GM12878 (cell line): Measurements from ENCODE around the gene CYTH2. TPM values are rescaled to one million over a fixed set of nuclear protein-coding genes. Genes with fewer than 3 reads are reported as not detected.

Experiments
- ATAC-seq: fragments of 200-7000 bp; cut with Tn5 transposase; 3 replicates; pipeline ENCODE4 v1.9.1; 2020; ENCODE audit warnings: mild to moderate bottlenecking, moderate library complexity
- BruUV-seq: library from RNA; stranded (reverse); fragments of 400-500 nt; replicated peaks from 2 replicates; lab custom pipeline; 2021; lab: Mats Ljungman, UMichigan
- CTCF ChIA-PET: fragments of 300-600 bp; sonication (Branson Sonifier 250); formaldehyde crosslinking; extraction: SDS; loops from one replicate; lab custom pipeline; 2021; ENCODE audit warnings: inconsistent platforms; lab: Yijun Ruan, JAX
- POLR2A ChIA-PET: fragments of 350-600 bp; formaldehyde crosslinking; extraction: SDS; loops from one replicate; lab custom pipeline; 2021; ENCODE audit warnings: inconsistent platforms; lab: Charles Lee
- RAD21 ChIA-PET: fragments of 300-600 bp; sonication (Branson Sonifier 250); formaldehyde crosslinking; loops from one replicate; lab custom pipeline; 2023; ENCODE audit warnings: antibody characterized with exemption; ENCODE audit not compliant: unreplicated experiment; lab: Charles Lee
- SMC1A ChIA-PET: fragments of 300-600 bp; sonication (Branson Sonifier 250); formaldehyde crosslinking; loops from one replicate; lab custom pipeline; 2023; ENCODE audit not compliant: unreplicated experiment, uncharacterized antibody; lab: Charles Lee
- DNase-seq: peaks from one replicate; pipeline ENCODE4 v3.0.0-alpha.2; 2011; ENCODE audit warnings: low read depth, low spot score
- FAIRE-seq: peaks from 3 replicates; lab custom pipeline; 2011; peaks lifted over from hg19 to GRCh38; lab: Jason Lieb, UNC
- H2AFZ ChIP-seq: 2 replicates; pipeline ENCODE4 v1.6.0; 2011; ENCODE audit warnings: low read depth, low read length, control low read depth; ENCODE audit not compliant: control insufficient read depth
- H3K27ac ChIP-seq: 2 replicates; pipeline ENCODE4 v1.5.1; 2011; ENCODE audit warnings: control low read depth; ENCODE audit not compliant: control insufficient read depth, insufficient read depth
- H3K27me3 ChIP-seq, 2 experiments: replicated peaks in 1 of 2; 2 replicates each; pipeline versions ENCODE4 v1.6.0 to v1.6.1; 2011; ENCODE audit warnings: low read length in 1 of 2; ENCODE audit not compliant: control insufficient read depth in 2 of 2, insufficient read depth in 2 of 2
- H3K36me3 ChIP-seq, 2 experiments: 2 replicates each; pipeline ENCODE4 v1.5.1; 2011; ENCODE audit warnings: low read length in 1 of 2; ENCODE audit not compliant: control insufficient read depth in 2 of 2, insufficient read depth in 2 of 2
- H3K4me1 ChIP-seq: 2 replicates; pipeline ENCODE4 v1.6.1; 2011; ENCODE audit warnings: mild to moderate bottlenecking, low read length, moderate library complexity, mixed read lengths; ENCODE audit not compliant: control insufficient read depth, insufficient read depth
- H3K4me2 ChIP-seq: 2 replicates; pipeline ENCODE4 v1.6.0; 2011; ENCODE audit warnings: control low read depth; ENCODE audit not compliant: control insufficient read depth, insufficient read depth
- H3K4me3 ChIP-seq: fragments of 200-600 bp; sonication (generic); 2 replicates; pipeline ENCODE4 v1.5.1; 2016
- H3K79me2 ChIP-seq: 2 replicates; pipeline ENCODE4 v1.6.0; 2011; ENCODE audit warnings: low read length; ENCODE audit not compliant: control insufficient read depth, insufficient read depth
- H3K9ac ChIP-seq: 2 replicates; pipeline ENCODE4 v1.8.0; 2011; ENCODE audit warnings: low read length, control low read depth, mixed read lengths; ENCODE audit not compliant: control insufficient read depth, insufficient read depth
- H3K9me3 ChIP-seq: replicated peaks from 3 replicates; pipeline ENCODE4 v1.5.1; 2011; ENCODE audit warnings: mild to moderate bottlenecking, low read length; ENCODE audit not compliant: control insufficient read depth, insufficient read depth
- H4K20me1 ChIP-seq: 2 replicates; pipeline ENCODE4 v1.6.0; 2011; ENCODE audit not compliant: control insufficient read depth, insufficient read depth
- BCLAF1 ChIP-seq: fragments of 450-650 bp; IDR thresholded peaks from 2 replicates; pipeline ENCODE4 v1.6.1; 2017; ENCODE audit warnings: antibody characterized with exemption, mild to moderate bottlenecking, moderate library complexity
- CREB1 ChIP-seq: IDR thresholded peaks from 2 replicates; pipeline ENCODE4 v1.6.1; 2012; ENCODE audit warnings: low read depth, mild to moderate bottlenecking, inconsistent platforms
- HDAC6 ChIP-seq: fragments of 200-600 bp; sonication (generic); IDR thresholded peaks from one replicate; pipeline ENCODE4 v1.8.0; 2017; ENCODE audit warnings: antibody characterized with exemption; ENCODE audit not compliant: unreplicated experiment
- NFYB ChIP-seq: IDR thresholded peaks from 2 replicates; pipeline ENCODE4 v1.6.1; 2011; ENCODE audit warnings: low read depth, mild to moderate bottlenecking, low read length, improper control_type of control experiment, moderate library complexity; ENCODE audit not compliant: insufficient read depth
- PAX8 ChIP-seq: fragments of 450-650 bp; IDR thresholded peaks from 2 replicates; pipeline ENCODE4 v1.6.1; 2017; ENCODE audit warnings: mild to moderate bottlenecking, moderate library complexity
- POLR2A ChIP-seq: IDR thresholded peaks from 2 replicates; pipeline ENCODE4 v1.6.1; 2011; ENCODE audit warnings: low read depth, mild to moderate bottlenecking, low read length
- POLR2AphosphoS5 ChIP-seq: IDR thresholded peaks from 2 replicates; pipeline ENCODE4 v1.6.1; 2011; ENCODE audit warnings: mild to moderate bottlenecking, low read length, inconsistent platforms
- REST ChIP-seq: IDR thresholded peaks from 2 replicates; pipeline ENCODE4 v1.6.1; 2012; ENCODE audit warnings: mild to moderate bottlenecking, low read depth, low read length
- SMAD5 ChIP-seq: IDR thresholded peaks from 2 replicates; pipeline ENCODE4 v1.6.1; 2016; ENCODE audit warnings: antibody characterized with exemption, low read depth
- SRF ChIP-seq, 2 experiments: IDR thresholded peaks; 2 replicates each; pipeline ENCODE4 v1.6.1; 2011; ENCODE audit warnings: low read depth in 2 of 2, low read length in 2 of 2, mild to moderate bottlenecking in 1 of 2, moderate library complexity in 1 of 2
- WGBS: methylation state at CpG from one replicate; pipeline ENCODE4 v1.1.6; 2016; ENCODE audit warnings: low lambda C conversion rate; ENCODE audit not compliant: insufficient replicate concordance, insufficient coverage; ENCODE audit errors: missing lambda C conversion rate; 5-methylcytosine and 5-hydroxymethylcytosine counted together
- in situ Hi-C: fragments of 300-500 bp; cut with MboI; formaldehyde crosslinking; loops from 9 replicates; pipeline ENCODE4 v1.14.3; 2018; ENCODE audit warnings: mixed read lengths
- intact Hi-C: fragments of 100-400 bp; cut with micrococcal nuclease; formaldehyde crosslinking; loops from one replicate; pipeline ENCODE4 v1.14.2; 2022; ENCODE audit not compliant: unreplicated experiment
- polyA plus RNA-seq, 11 experiments: library from polyadenylated mRNA; depleted of rRNA in 4 of 11; unstranded in 6 of 11; stranded (reverse) in 5 of 11; fragments of >200 nt; fragmentation: Nextera tagmentation in 4 of 11; fragmentation: Illumina TruSeq in 1 of 11; extraction: Ambion mirVana in 4 of 11; extraction: Trizol in 1 of 11; gene quantifications; 1 replicate in 1 of 11; 2 replicates in 10 of 11; pipeline versions ENCODE4 v1.2.1 to v1.2.3, GENCODE V29; 2011 to 2016; ENCODE audit warnings: inconsistent platforms in 2 of 11, missing spikeins in 2 of 11, low read depth in 1 of 11
- total RNA-seq, 4 experiments: library from RNA; depleted of rRNA in 3 of 4; stranded (reverse); fragments of >200 nt in 3 of 4; fragmentation: Illumina TruSeq in 1 of 4; extraction: Trizol in 1 of 4; gene quantifications; 2 replicates each; pipeline versions ENCODE4 v1.2.1 to v1.2.3, GENCODE V29; 2013 to 2021
- TF ChIP-seq, protein P1 (sequence below): IDR thresholded peaks from 2 replicates; pipeline ENCODE4 v1.6.1; 2011; ENCODE audit warnings: low read depth, mild to moderate bottlenecking, low read length, moderate library complexity, borderline replicate concordance; ENCODE audit errors: extremely low read depth

Gene CYTH2
- total and polyA plus RNA-seq, 10 of the 15 experiments (the other 5 are each of a cell fraction or from before 2014, with no cell fraction given) = 1.3 to 31.9 (median 22.2) TPM

DNA sequence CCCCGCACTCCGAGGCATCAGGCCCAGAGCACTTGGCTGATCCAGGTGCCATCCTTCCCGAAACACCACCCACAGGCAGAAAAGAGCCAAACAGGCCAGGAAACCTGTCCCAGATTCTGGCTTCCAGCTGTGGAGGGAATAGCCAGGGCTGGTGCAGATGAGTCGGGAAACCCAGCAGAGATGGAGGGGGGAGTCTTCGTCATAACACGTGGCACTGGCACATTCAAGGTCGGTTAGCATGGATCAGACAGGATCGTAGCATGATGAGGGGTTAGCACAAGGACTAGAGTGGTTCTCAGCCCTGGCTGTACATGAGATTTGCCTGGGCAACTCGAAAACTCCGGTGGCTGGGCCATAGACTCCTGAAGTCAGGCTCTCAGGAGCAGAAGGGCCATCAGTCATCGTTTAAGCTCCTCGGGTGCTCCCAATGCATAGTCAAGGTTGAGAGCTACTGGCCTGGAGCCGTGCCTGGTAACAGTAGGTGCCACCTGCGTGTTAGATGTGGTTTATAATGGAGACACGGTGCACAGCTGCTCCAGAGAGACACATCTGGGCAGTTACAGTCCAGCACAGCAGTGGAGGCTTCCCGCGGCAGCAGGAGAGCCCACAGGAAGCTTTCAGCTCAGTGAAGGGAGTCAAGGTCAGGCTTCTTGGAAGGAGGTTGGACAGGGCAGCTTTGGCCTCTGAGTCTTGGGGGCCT is 6.3 kb downstream of the CYTH2 start:
- intact Hi-C loops (no loop called here), in situ Hi-C loops (no loop called here)
- Histone ChIP-seq H3K79me2 (no peaks in the 10 kb centered on the region; the same call in 1 of the 2 replicates), H3K9me3 (no peaks in the 10 kb centered on the region), H3K4me1 (peaks cover 1% of the 10 kb centered on the region; the same call in 1 of the 2 replicates), H3K27me3 (no peaks in the 10 kb centered on the region), H3K36me3 (peaks cover 4 to 13% of the 10 kb centered on the region in 2 experiments; a peak in 3 of 4 replicates), H3K9ac (no peak overlapping the region), H4K20me1 (peaks cover 2% of the 10 kb centered on the region; the same call in 1 of the 2 replicates), H3K27ac (no peak overlapping the region), H2AFZ (no peak overlapping the region), H3K4me3 (no peak overlapping the region), H3K4me2 (no peak overlapping the region)
- ATAC-seq (no peak), DNase-seq (no peak), FAIRE-seq (no peak)
- no TSS peak for BruUV-seq
- TF ChIP-seq POLR2A (no peak), REST (no peak), CREB1 (no peak), HDAC6 (no peak), NFYB (no peak), SMAD5 (no peak), SRF (IDR thresholded peaks at IDR 0.05; ENCODE audit: low read depth in 2 of 2, low read length in 2 of 2) (no peak), POLR2AphosphoS5 (no peak), BCLAF1 (no peak), PAX8 (no peak)
- TF ChIP-seq, protein P1, sequence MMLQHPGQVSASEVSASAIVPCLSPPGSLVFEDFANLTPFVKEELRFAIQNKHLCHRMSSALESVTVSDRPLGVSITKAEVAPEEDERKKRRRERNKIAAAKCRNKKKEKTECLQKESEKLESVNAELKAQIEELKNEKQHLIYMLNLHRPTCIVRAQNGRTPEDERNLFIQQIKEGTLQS = no peak
- CTCF ChIA-PET = interaction anchor here (5.0 kb wide), 1 partner anchor 13 kb away, joined by 27 read pairs; no protein-coding TSS in a partner anchor
- POLR2A ChIA-PET = no interaction called here
- RAD21 ChIA-PET = no interaction called here
- 90% methylated on average over 17 of the region's 17 CpGs for WGBS
- SMC1A ChIA-PET = no interaction called here
